Gastroesophageal sphincter (tissue), 4 donors: ENCODE results near the gene MYLK4. TPM values are rescaled to one million over a fixed set of nuclear protein-coding genes. Genes with fewer than 3 reads are reported as not detected.
A peak's percentile ranks its signal among the peaks of the same experiment; 100 is the strongest.

Experiments
- ATAC-seq: fragments of 150-250 bp; one replicate; pipeline ENCODE4 v1.9.1; 2016; ENCODE audit warnings: mild to moderate bottlenecking, moderate library complexity
- H3K27ac ChIP-seq, 4 donors: fragments of 200-600 bp; sonication (generic) in 3 of 4; 1 replicate in 3 of 4; 2 replicates in 1 of 4; pipeline ENCODE4 v1.5.1; 2016 to 2019
- H3K27me3 ChIP-seq: fragments of 200-600 bp; sonication (generic); one replicate; pipeline ENCODE4 v1.5.1; 2019
- H3K36me3 ChIP-seq, 2 donors: fragments of 200-600 bp; sonication (generic); one replicate each; pipeline ENCODE4 v1.5.1; 2019; ENCODE audit warnings: control low read depth in 1 of 2
- H3K4me1 ChIP-seq, 3 donors: fragments of 200-600 bp; sonication (generic); 1 replicate in 2 of 3; 2 replicates in 1 of 3; pipeline ENCODE4 v1.5.1; 2016 to 2019; ENCODE audit warnings: control low read depth in 2 of 3
- H3K4me3 ChIP-seq, 2 donors: fragments of 200-600 bp; sonication (generic); one replicate each; pipeline ENCODE4 v1.5.1; 2019; ENCODE audit warnings: mild to moderate bottlenecking in 1 of 2, moderate library complexity in 1 of 2
- H3K9me3 ChIP-seq, 3 donors: fragments of 200-600 bp; sonication (generic); one replicate each; pipeline ENCODE4 v1.5.1; 2017 to 2019; ENCODE audit warnings: control low read depth in 2 of 3
- EP300 ChIP-seq: sonication (generic); formaldehyde crosslinking; IDR thresholded peaks from one replicate; pipeline ENCODE4 v1.6.1; 2017; ENCODE audit warnings: antibody characterized with exemption, mild to moderate bottlenecking
- POLR2A ChIP-seq, 2 donors: fragments of 450-650 bp; IDR thresholded peaks; one replicate each; pipeline ENCODE4 v1.6.1; 2017; ENCODE audit warnings: antibody characterized with exemption in 2 of 2, mild to moderate bottlenecking in 2 of 2, moderate library complexity in 1 of 2
- POLR2AphosphoS5 ChIP-seq: sonication (generic); formaldehyde crosslinking; IDR thresholded peaks from one replicate; pipeline ENCODE4 v1.6.1; 2017; ENCODE audit warnings: antibody characterized with exemption
- WGBS, 2 donors: methylation state at CpG; one replicate each; pipeline ENCODE4 v1.1.5; 2018; ENCODE audit warnings: low coverage in 1 of 2; 5-methylcytosine and 5-hydroxymethylcytosine counted together
- total RNA-seq, 4 donors: library from RNA; depleted of rRNA; stranded (reverse); fragments of >200 nt; gene quantifications; one replicate each; pipeline ENCODE4 v1.1.0, GENCODE V29; 2016
- TF ChIP-seq, protein P1 (sequence below), 4 experiments: fragments of 200-600 bp in 2 of 4; fragments of 450-650 bp in 2 of 4; sonication (generic) in 1 of 4; IDR thresholded peaks; one replicate each; pipeline ENCODE4 v1.5.1; 2017 to 2019; ENCODE audit warnings: antibody characterized with exemption in 4 of 4, mild to moderate bottlenecking in 2 of 4, moderate library complexity in 2 of 4

MYLK4 gene
- total RNA-seq, 4 donors from 2014 or later: 0.31 to 1.2 (median 0.56) TPM

DNA sequence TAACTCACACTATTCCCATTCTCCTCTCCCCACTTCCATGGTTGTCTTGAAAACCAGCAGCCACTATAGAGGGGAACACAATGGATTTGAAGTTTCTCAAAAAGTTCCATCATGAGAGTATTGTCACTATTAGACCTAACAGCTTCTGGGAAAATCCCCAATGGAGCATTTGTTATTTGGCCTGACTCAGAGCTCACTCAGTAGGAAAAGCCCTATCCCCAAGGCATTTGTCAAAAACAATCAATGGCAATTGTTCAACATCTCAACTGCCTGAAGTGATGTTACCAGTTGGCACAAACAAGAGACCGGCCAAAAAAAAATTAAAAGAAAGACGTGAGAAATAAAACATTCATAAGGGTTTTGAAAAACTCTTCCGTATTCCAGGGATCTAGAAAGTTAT, 98.8 kb downstream of the MYLK4 start:
- no peaks in the 10 kb centered on the region for H3K27me3 ChIP-seq
- no peak for ATAC-seq
- H3K9me3 ChIP-seq: no peaks in the 10 kb centered on the region
- H3K4me1 ChIP-seq: peaks cover 0 to 6% (median 3%) of the 10 kb centered on the region in 3 donors
- WGBS, 2 donors: 68 to 77% methylated on average over 3 of the region's 3 CpGs
- no peaks in the 10 kb centered on the region for H3K36me3 ChIP-seq
- TF ChIP-seq POLR2AphosphoS5 (no peak), POLR2A (IDR thresholded peaks at IDR 0.05) (no peak), EP300 (no peak)
- TF ChIP-seq, protein P1, sequence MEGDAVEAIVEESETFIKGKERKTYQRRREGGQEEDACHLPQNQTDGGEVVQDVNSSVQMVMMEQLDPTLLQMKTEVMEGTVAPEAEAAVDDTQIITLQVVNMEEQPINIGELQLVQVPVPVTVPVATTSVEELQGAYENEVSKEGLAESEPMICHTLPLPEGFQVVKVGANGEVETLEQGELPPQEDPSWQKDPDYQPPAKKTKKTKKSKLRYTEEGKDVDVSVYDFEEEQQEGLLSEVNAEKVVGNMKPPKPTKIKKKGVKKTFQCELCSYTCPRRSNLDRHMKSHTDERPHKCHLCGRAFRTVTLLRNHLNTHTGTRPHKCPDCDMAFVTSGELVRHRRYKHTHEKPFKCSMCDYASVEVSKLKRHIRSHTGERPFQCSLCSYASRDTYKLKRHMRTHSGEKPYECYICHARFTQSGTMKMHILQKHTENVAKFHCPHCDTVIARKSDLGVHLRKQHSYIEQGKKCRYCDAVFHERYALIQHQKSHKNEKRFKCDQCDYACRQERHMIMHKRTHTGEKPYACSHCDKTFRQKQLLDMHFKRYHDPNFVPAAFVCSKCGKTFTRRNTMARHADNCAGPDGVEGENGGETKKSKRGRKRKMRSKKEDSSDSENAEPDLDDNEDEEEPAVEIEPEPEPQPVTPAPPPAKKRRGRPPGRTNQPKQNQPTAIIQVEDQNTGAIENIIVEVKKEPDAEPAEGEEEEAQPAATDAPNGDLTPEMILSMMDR (IDR thresholded peaks at IDR 0.05): no peak
- H3K27ac ChIP-seq: no peak overlapping the region
- no peak overlapping the region for H3K4me3 ChIP-seq

DNA sequence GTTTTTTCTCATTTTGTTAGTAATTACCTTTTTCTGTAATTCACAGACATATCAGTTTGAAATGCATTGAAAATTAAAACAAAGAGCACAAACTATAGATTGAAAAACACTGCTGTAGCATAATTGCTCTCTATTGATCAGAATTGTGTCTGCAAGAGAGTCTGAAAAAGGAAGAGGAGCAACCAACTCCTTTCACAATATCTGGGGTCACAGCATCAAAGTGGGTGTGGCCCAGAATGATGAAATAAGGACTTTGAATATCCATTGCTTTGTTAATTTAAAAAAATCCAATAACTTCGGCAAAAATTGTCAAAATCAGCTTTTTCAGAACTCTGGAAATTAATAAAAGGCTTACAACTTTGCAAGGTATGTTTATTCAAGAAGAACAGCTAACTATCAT, 99.2 kb downstream of the MYLK4 start:
- no peak for TF ChIP-seq EP300
- TF ChIP-seq, protein P1 (IDR thresholded peaks at IDR 0.05): no peak
- no peak for TF ChIP-seq POLR2A (IDR thresholded peaks at IDR 0.05)
- TF ChIP-seq POLR2AphosphoS5: no peak
- Histone ChIP-seq H3K9me3 (no peaks in the 10 kb centered on the region), H3K27ac (no peak overlapping the region), H3K27me3 (no peaks in the 10 kb centered on the region), H3K36me3 (no peaks in the 10 kb centered on the region), H3K4me1 (peaks cover 0 to 10% (median 3%) of the 10 kb centered on the region in 3 donors), H3K4me3 (no peak overlapping the region)
- ATAC-seq: no peak
- 83 to 87% methylated on average over 1 of the region's 1 CpG for WGBS, 2 donors

DNA sequence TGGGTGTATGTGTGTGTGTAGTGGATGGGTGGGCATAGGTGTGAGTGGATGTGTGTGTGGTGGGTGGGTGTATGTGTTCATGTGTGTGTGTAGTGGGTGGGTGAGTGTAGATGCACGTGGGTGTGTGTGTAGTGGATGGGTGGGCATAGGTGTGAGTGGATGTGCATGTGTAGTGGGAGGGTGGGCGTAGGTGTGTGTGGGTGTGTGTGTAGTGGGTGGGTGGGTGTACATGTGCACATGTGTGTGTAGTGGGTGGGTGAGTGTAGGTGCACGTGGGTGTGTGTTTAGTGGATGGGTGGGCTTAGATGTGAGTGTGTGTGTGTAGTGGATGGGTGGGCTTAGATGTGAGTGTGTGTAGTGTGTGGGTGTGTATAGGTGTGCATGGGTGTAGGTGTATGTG, 104.4 kb downstream of the MYLK4 start:
- no peaks in the 10 kb centered on the region for H3K36me3 ChIP-seq
- H3K4me3 ChIP-seq: no peak overlapping the region
- TF ChIP-seq POLR2AphosphoS5: no peak
- TF ChIP-seq POLR2A (IDR thresholded peaks at IDR 0.05): no peak
- TF ChIP-seq, protein P1 (IDR thresholded peaks at IDR 0.05): no peak
- TF ChIP-seq EP300: no peak
- peak; percentile 13 for ATAC-seq
- H3K27ac ChIP-seq: no peak overlapping the region
- H3K9me3 ChIP-seq: no peaks in the 10 kb centered on the region
- no peaks in the 10 kb centered on the region for H3K27me3 ChIP-seq
- WGBS, 2 donors: 71 to 79% methylated on average over 3 of the region's 3 CpGs
- H3K4me1 ChIP-seq: peaks cover 0 to 28% (median 3%) of the 10 kb centered on the region in 3 donors

DNA sequence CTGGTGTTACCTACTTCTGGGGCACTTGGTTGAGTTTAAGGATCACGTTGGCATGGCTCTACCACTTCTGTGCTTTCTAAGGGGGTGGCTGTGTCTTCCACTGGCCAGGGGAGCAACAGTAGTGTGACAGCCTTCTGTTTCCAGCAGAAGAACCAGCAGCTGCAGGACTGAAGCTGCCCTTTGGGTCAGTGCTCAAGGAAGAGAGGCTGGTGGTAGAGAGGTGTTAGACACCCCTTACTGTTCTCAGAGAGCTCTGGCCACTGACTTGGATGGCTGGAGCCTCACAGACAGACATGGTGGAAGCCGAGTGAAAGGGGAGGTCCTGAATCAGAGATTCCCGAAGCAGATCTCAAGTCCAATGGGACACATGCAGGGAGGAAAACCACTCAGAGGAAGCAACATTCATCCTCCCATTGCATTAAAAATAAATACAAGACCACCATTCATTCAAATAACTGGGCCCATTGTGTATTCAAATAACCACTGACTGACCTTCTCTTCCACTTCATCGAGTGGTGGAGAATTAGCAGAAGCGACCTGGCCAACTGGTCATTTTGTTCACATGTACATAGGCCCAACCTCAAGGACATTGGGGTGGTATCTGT, 106.7 kb downstream of the MYLK4 start:
- H3K9me3 ChIP-seq: no peaks in the 10 kb centered on the region
- no peak for ATAC-seq
- peaks cover 0 to 45% (median 3%) of the 10 kb centered on the region in 3 donors for H3K4me1 ChIP-seq
- 60 to 88% methylated on average over 1 to 4 of the region's 5 CpGs for WGBS, 2 donors
- TF ChIP-seq, protein P1 (IDR thresholded peaks at IDR 0.05): no peak
- TF ChIP-seq POLR2AphosphoS5: no peak
- TF ChIP-seq EP300: no peak
- no peak for TF ChIP-seq POLR2A (IDR thresholded peaks at IDR 0.05)
- no peaks in the 10 kb centered on the region for H3K27me3 ChIP-seq
- no peak overlapping the region for H3K4me3 ChIP-seq
- H3K27ac ChIP-seq: no peak overlapping the region
- no peaks in the 10 kb centered on the region for H3K36me3 ChIP-seq

DNA sequence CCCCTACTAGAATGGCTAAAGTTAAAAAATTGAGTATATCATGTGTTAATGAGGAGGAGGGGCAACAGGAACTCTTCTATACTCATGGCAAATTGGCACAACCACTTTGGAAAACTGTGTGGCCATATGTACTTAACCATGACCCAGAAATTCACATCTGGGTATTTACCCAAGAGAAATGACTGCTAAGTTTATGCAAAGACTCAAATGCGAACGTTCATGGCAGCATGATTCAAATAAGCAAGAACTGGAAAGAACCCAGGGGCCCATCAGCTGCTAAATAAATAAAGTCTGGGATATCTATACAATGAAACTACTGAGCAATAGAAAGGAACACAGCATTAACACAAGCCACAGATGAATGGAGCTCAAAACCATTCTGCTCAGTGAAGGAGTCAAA, 107.6 kb downstream of the MYLK4 start:
- WGBS, 2 donors: 60 to 64% methylated on average over 2 of the region's 2 CpGs
- H3K9me3 ChIP-seq: no peaks in the 10 kb centered on the region
- H3K4me1 ChIP-seq: peaks cover 0 to 45% (median 3%) of the 10 kb centered on the region in 3 donors
- no peak for ATAC-seq
- H3K36me3 ChIP-seq: no peaks in the 10 kb centered on the region
- no peak overlapping the region for H3K27ac ChIP-seq
- H3K4me3 ChIP-seq: no peak overlapping the region
- TF ChIP-seq POLR2AphosphoS5 (no peak), POLR2A (IDR thresholded peaks at IDR 0.05) (no peak), EP300 (no peak)
- TF ChIP-seq, protein P1 (IDR thresholded peaks at IDR 0.05): no peak
- no peaks in the 10 kb centered on the region for H3K27me3 ChIP-seq
